Activated CD4-positive, alpha-beta T cell treated with anti-CD3 and anti-CD28 coated beads, Interleukin-2, Interleukin-6, amounts not matched to agents 100 ng/mL and 50 ng/mL, durations not matched to agents 16 hours and 8 hours (primary cell): Measurements from ENCODE around the gene NFATC1.

ENCODE experiments used
- DNase-seq: peaks from one replicate; pipeline ENCODE4 v3.0.0-alpha.2; 2020

Gene NFATC1

GRCh38 chr18:79405781-79406575 lies 10.2 kb downstream of the NFATC1 start:
- DNase-seq = peak; percentile 89

- no peak for DNase-seq
Measured at GRCh38 chr18:79406708-79407107, 11.0 kb downstream of the NFATC1 start.

GRCh38 chr18:79409313-79409712 lies 13.6 kb downstream of the NFATC1 start:
- DNase-seq = no peak

- DNase-seq = no peak
Measured at GRCh38 chr18:79410171-79410641, 14.5 kb downstream of the NFATC1 start.

GRCh38 chr18:79410731-79411613 lies 15.2 kb downstream of the NFATC1 start:
- DNase-seq = no peak

GRCh38 chr18:79411614-79412526 lies 16.1 kb downstream of the NFATC1 start:
- DNase-seq = no peak

GRCh38 chr18:79413025-79413424 lies 17.3 kb downstream of the NFATC1 start:
- DNase-seq = no peak

- no peak for DNase-seq
Measured at GRCh38 chr18:79413426-79413825, 17.7 kb downstream of the NFATC1 start.

GRCh38 chr18:79413901-79414300 lies 18.2 kb downstream of the NFATC1 start:
- DNase-seq = no peak

- DNase-seq = no peak
Measured at GRCh38 chr18:79416022-79416676, 20.4 kb downstream of the NFATC1 start.

- no peak for DNase-seq
Measured at GRCh38 chr18:79416677-79417052, 20.9 kb downstream of the NFATC1 start.

- DNase-seq = no peak
Measured at GRCh38 chr18:79418236-79418635, 22.5 kb downstream of the NFATC1 start.

GRCh38 chr18:79418642-79419041 lies 22.9 kb downstream of the NFATC1 start:
- DNase-seq = no peak

- no peak for DNase-seq
Measured at GRCh38 chr18:79420033-79420745, 24.5 kb downstream of the NFATC1 start.

GRCh38 chr18:79421275-79421857 lies 25.6 kb downstream of the NFATC1 start:
- DNase-seq = no peak

- no peak for DNase-seq
Measured at GRCh38 chr18:79422022-79422782, 26.5 kb downstream of the NFATC1 start.

GRCh38 chr18:79422783-79423165 lies 27.0 kb downstream of the NFATC1 start:
- no peak for DNase-seq

GRCh38 chr18:79423211-79424007 lies 27.7 kb downstream of the NFATC1 start:
- no peak for DNase-seq

GRCh38 chr18:79424008-79424565 lies 28.4 kb downstream of the NFATC1 start:
- DNase-seq = no peak
